AG10803 (cell line): ENCODE measurements around the gene YIPF7.

Source experiments
- DNase-seq: peaks from one replicate; pipeline ENCODE4 v3.0.0; 2010; ENCODE audit warnings: low read depth
- H3K4me3 ChIP-seq: 2 replicates; pipeline ENCODE4 v1.5.1; 2011; ENCODE audit warnings: mild to moderate bottlenecking, low read length, control low read depth
- TF ChIP-seq, protein P1 (sequence below): conservative IDR thresholded peaks from 2 replicates; pipeline ENCODE4 v1.5.1; 2011; ENCODE audit warnings: mild to moderate bottlenecking, low read length, control low read depth, inconsistent platforms

Gene YIPF7

DNA sequence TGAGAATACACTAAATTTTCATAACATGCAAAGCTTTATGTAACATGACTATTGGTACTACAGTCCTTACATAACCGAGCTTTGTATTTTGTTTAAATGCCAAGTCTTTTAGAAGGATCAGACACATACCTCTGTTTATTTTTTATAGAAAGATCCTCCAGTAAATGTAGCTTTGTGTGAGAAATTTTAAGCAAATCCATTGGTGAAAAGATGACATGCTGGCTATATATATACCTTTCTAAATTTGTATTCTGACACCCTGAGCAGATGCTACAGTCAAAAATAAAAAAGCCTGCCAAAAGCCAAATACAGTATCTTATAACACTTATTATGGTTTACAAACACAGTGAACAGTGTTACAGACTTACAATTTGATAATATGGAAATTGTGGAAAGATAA, at the start of gene YIPF7:
Gene YIPF7, minus strand, starts transcription at position 201 of the 400 bp plus-strand sequence. CDS start 1,525 bp downstream, outside the sequence.
- H3K4me3 ChIP-seq, result no peak within 1 kb of the TSS
- TF ChIP-seq, protein P1, sequence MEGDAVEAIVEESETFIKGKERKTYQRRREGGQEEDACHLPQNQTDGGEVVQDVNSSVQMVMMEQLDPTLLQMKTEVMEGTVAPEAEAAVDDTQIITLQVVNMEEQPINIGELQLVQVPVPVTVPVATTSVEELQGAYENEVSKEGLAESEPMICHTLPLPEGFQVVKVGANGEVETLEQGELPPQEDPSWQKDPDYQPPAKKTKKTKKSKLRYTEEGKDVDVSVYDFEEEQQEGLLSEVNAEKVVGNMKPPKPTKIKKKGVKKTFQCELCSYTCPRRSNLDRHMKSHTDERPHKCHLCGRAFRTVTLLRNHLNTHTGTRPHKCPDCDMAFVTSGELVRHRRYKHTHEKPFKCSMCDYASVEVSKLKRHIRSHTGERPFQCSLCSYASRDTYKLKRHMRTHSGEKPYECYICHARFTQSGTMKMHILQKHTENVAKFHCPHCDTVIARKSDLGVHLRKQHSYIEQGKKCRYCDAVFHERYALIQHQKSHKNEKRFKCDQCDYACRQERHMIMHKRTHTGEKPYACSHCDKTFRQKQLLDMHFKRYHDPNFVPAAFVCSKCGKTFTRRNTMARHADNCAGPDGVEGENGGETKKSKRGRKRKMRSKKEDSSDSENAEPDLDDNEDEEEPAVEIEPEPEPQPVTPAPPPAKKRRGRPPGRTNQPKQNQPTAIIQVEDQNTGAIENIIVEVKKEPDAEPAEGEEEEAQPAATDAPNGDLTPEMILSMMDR, result no peak
- DNase-seq, result no peak

DNA sequence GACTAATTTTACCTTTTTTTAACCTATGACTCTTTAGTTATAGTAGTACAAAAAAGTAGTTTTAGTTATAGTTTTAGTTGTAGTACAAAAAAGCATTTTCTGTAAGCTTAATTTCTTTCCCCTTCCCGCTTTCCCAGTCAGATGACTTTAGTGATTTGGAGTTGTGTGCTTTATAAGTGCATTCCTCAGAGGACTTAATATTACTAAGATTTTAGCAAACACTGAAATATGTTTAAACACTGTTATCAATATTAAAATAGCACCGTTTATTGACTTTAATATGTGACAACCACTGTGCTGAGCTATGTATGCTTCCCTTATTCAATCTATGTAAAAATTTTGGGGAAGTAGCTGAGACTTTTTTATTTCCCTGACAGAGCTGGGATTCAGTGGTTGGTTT, 49.6 kb upstream of the YIPF7 start:
- no peak for DNase-seq
- H3K4me3 ChIP-seq, result no peak overlapping the region
- TF ChIP-seq, protein P1, result no peak

DNA sequence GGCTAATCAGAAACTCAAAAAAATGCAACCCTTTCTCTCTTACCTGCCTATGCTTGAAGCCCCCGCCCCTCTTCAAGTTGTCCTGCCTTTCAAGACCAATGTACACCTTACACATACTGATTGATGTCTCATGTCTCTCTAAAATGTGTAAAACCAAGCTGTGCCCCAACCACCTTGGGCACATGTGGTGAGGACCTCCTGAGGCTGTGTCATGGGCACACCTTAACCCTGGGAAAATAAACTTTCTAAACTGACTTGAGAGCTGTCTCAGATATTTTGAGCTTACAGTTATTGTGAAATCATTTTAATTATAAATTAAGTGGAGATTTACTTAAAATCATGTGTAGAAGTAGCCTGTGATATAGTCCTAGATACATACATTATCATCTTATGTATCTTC, 49.0 kb upstream of the YIPF7 start:
- TF ChIP-seq, protein P1, result no peak
- DNase-seq, result no peak

DNA sequence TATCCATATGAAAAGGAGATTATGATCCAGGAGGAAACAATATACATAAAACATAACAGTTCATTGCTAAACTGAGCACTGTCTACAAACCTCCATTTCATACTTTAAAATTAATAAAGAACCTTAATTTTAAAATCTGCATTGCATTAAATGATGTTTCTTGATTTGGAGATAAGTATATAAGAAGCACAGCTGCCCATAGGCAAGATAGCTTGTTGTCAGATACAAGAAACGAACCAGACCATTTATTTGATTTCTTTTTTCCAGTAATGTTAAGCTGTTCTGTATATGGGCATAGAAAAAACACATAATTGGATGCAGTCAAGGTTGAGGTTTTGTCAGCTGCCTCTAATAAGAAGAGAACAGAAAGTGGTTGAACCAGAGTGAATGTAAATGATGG, 33.2 kb upstream of the YIPF7 start:
- no peak overlapping the region for H3K4me3 ChIP-seq
- DNase-seq, result no peak
- TF ChIP-seq, protein P1, result no peak

More for the DNA sequence above, 49.0 kb upstream of the YIPF7 start:
- no peak overlapping the region for H3K4me3 ChIP-seq

DNA sequence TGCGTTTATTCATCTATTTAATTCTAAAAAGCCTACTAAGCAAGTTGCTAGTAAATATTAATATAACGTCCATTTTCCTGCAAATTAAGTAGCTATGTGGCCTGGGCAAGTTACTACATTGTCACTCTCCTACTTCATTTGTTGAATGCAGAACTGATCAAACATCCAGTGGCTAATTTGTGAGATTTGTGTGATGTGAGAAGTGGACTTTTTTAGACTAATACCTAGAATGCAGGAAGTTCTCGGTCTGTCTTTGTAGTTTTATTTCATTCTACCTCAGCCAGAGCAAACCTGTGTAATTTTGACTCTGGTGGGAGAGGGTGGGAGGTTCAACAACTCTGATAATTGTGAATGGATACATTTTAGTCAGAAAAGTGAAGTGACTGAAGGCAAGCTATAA, 27.6 kb upstream of the YIPF7 start:
- TF ChIP-seq, protein P1, result no peak
- H3K4me3 ChIP-seq, result peak overlapping the region; percentile 85

DNA sequence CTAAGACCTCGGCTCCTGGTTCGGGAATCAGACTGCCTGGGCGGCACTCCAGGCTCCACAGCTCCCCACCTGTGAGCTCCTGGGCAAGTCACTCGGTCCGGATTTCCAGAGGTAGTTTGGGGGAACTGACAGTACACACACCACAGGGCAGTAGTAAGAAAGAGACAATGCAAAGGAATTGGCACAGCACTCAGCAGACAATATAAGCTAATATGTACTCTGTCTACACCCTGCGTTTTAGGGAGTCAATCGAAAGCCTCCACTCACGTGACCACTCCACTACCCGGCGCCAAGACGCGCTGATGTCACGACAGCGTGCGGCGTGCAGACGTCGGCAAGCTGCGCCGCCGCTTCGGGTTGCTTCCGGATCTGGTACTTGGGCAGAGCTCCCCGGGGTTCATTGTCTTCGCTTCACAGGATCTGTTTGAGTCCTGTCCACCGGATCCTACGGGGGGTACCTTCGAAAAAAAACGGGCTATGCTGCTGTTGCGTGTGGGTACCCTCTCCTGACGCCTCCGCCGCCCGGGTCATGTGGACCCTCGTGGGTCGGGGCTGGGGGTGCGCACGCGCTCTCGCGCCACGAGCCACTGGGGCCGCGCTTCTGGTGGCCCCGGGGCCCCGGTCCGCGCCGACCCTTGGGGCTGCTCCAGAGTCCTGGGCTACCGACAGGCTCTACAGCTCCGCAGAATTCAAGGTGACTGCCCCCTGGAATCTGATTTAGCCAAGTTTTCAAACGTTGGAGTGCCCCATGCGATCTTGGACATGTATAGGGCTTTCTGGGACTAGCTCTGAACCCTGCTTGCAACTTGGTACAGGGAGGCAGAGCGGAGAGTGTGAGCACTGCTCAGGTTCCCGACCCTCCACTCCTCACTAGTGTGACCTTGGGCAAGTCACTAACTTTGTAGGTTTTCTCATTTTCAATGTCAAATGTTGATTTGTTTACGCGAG, 26.9 kb upstream of the YIPF7 start, which contains the start of gene GUF1:
Gene GUF1, plus strand, starts transcription at position 327 of the 948 bp plus-strand sequence. Its CDS starts 203 bp downstream, at position 530.
- peak; percentile 84 for DNase-seq
- H3K4me3 ChIP-seq, result peak within 1 kb of the TSS; percentile 85
- TF ChIP-seq, protein P1, result no peak; the same call in 1 of the 2 replicates

More for the DNA sequence above, 27.6 kb upstream of the YIPF7 start:
- DNase-seq, result no peak

DNA sequence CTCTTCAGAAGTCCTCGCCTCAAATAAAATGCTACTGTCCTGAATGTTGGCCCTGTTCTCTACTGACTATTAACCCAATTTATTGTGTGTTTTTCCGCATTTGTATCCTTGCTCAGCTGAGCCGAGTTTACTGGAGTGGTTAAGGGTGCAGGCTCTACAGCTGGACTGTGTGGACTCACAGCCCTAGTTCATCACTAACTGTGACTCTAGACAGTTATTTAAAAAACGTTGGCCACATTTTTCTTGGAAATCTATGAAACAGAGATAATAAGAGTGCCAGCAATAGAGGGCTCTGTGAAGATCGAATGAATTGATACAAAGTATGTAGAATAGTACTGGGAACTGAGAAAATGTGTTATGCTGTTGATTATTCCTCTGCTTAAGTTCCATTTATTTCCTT, 23.9 kb upstream of the YIPF7 start:
- TF ChIP-seq, protein P1, result no peak
- H3K4me3 ChIP-seq, result no peak overlapping the region
- DNase-seq, result no peak
